ENCODE measurements around the gene CYP4F3. TPM values are rescaled to one million over a fixed set of nuclear protein-coding genes. Genes with fewer than 3 reads are reported as not detected.

CYP4F3 gene
- total and polyA plus RNA-seq, 2 of the 13 experiments (the other 11 are each of a cell fraction or from before 2014, with no cell fraction given) = 17.8 to 22.8 TPM

GRCh38 chr19:15673176-15673654 lies 32.5 kb downstream of the CYP4F3 start (continued):
- TF ChIP-seq ZNF660 (CRISPR knock-in tag; IDR thresholded peaks at IDR 0.05; ENCODE audit: borderline replicate concordance, low read depth) (no peak), LBX2 (CRISPR knock-in tag; IDR thresholded peaks at IDR 0.05; ENCODE audit: borderline replicate concordance) (no peak), ARID4A (CRISPR knock-in tag; IDR thresholded peaks at IDR 0.05; ENCODE audit: borderline replicate concordance) (peak; percentile 53; the same call in 1 of the 2 replicates), ZNF784 (CRISPR knock-in tag; IDR thresholded peaks at IDR 0.05; ENCODE audit: borderline replicate concordance) (no peak), PRPF4 (IDR thresholded peaks at IDR 0.05; ENCODE audit: low read depth, low read length, poor library complexity, severe bottlenecking) (no peak), TCF12 (IDR thresholded peaks at IDR 0.05) (no peak), TCF12 (CRISPR knock-in tag; IDR thresholded peaks at IDR 0.05) (0 out of 2 replicates have a peak, but pooled peaks have one; percentile 37), NCOR1 (IDR thresholded peaks at IDR 0.05; ENCODE audit: borderline replicate concordance, low read length) (peak; percentile 68; the same call in 1 of the 2 replicates), NFKBIZ (CRISPR knock-in tag; IDR thresholded peaks at IDR 0.05) (no peak), PLRG1 (conservative IDR thresholded peaks at IDR 0.05) (no peak), NFATC3 (CRISPR knock-in tag; IDR thresholded peaks at IDR 0.05) (0 out of 2 replicates have a peak, but pooled peaks have one; percentile 31), CCAR2 (optimal IDR thresholded peaks at IDR 0.05; ENCODE audit: low read depth, low read length) (no peak), SMC3 (IDR thresholded peaks at IDR 0.05; ENCODE audit: low read length) (no peak), KDM3A (CRISPR knock-in tag; IDR thresholded peaks at IDR 0.05; ENCODE audit: low read depth) (no peak), ZNF629 (CRISPR knock-in tag; conservative IDR thresholded peaks at IDR 0.05) (no peak), SAP130 (CRISPR knock-in tag; IDR thresholded peaks at IDR 0.05; ENCODE audit: low read depth) (peak; percentile 47), TEAD2 (CRISPR knock-in tag; IDR thresholded peaks at IDR 0.05) (no peak), MIER3 (CRISPR knock-in tag; IDR thresholded peaks at IDR 0.05; ENCODE audit: borderline replicate concordance) (no peak), MTA1 (CRISPR knock-in tag; IDR thresholded peaks at IDR 0.05; ENCODE audit: borderline replicate concordance) (peak; percentile 81; the same call in 1 of the 2 replicates), HNF1B (CRISPR knock-in tag; IDR thresholded peaks at IDR 0.05) (peak; percentile 59; the same call in 1 of the 2 replicates), ZBTB25 (CRISPR knock-in tag; IDR thresholded peaks at IDR 0.05) (no peak), POLR2A (IDR thresholded peaks at IDR 0.05; ENCODE audit: insufficient read depth in 1 of 2, low read depth in 2 of 2, low read length in 2 of 2) (no peak; a peak in 1 of 4 replicates), REXO4 (CRISPR knock-in tag; IDR thresholded peaks at IDR 0.05; ENCODE audit: borderline replicate concordance) (no peak)

All from HepG2 (cell line).